Activated naive CD4-positive, alpha-beta T cell treated with Interleukin-2 at 50 U/mL for 16 hours (primary cell): ENCODE data around the gene TCF25.
"Not testable (repeated sequence)": the region's sequence is repeated elsewhere in the genome, so short reads cannot be mapped to it uniquely, and the experiment has no call there.

Experiments
- DNase-seq: peaks from one replicate; pipeline ENCODE4 v3.0.0-alpha.2; 2020

Gene TCF25

GRCh38 chr16:89873109-89873971 is at the start of gene TCF25:
Gene TCF25 (plus strand): TSS chr16:89873592. CDS start chr16:89873668, 76 bp downstream.
- DNase-seq = peak; percentile 84

GRCh38 chr16:89823824-89824148 is 49.6 kb upstream of the TCF25 start:
- not testable (repeated sequence) for DNase-seq

- DNase-seq = no peak
Measured at GRCh38 chr16:89826531-89827382, 46.6 kb upstream of the TCF25 start.

GRCh38 chr16:89827383-89828198 is 45.8 kb upstream of the TCF25 start:
- no peak for DNase-seq

GRCh38 chr16:89828199-89828869 is 45.1 kb upstream of the TCF25 start, which contains the start of gene SPIRE2:
Gene SPIRE2 (plus strand): TSS chr16:89828475. CDS start chr16:89828551, 76 bp downstream.
- peak; percentile 74 for DNase-seq

GRCh38 chr16:89828870-89829629 is 44.3 kb upstream of the TCF25 start:
- no peak for DNase-seq

GRCh38 chr16:89829630-89830437 is 43.6 kb upstream of the TCF25 start:
- DNase-seq = no peak

- no peak for DNase-seq
Measured at GRCh38 chr16:89831810-89832328, 41.5 kb upstream of the TCF25 start.

- not testable (repeated sequence) for DNase-seq
Measured at GRCh38 chr16:89833664-89834363, 39.6 kb upstream of the TCF25 start.

GRCh38 chr16:89834813-89835363 is 38.5 kb upstream of the TCF25 start:
- DNase-seq = not testable (repeated sequence)

GRCh38 chr16:89836484-89836883 is 36.9 kb upstream of the TCF25 start:
- DNase-seq = not testable (repeated sequence)

- no peak for DNase-seq
Measured at GRCh38 chr16:89837014-89837546, 36.3 kb upstream of the TCF25 start.

- peak; percentile 35 for DNase-seq
Measured at GRCh38 chr16:89841275-89841674, 32.1 kb upstream of the TCF25 start.

- no peak for DNase-seq
Measured at GRCh38 chr16:89842471-89843408, 30.7 kb upstream of the TCF25 start.

GRCh38 chr16:89843409-89844350 is 29.7 kb upstream of the TCF25 start:
- no peak for DNase-seq

- no peak for DNase-seq
Measured at GRCh38 chr16:89844739-89845339, 28.6 kb upstream of the TCF25 start.
